Left ventricle myocardium superior (tissue), 1 donor: ENCODE data around the gene NOX4. TPM values are rescaled to one million over a fixed set of nuclear protein-coding genes. Genes with fewer than 3 reads are reported as not detected.
"Not testable (repeated sequence)": the region's sequence is repeated elsewhere in the genome, so short reads cannot be mapped to it uniquely, and the experiment has no call there.

Source experiments
- ATAC-seq: fragments of 200-7000 bp; cut with Tn5 transposase; one replicate; pipeline ENCODE4 v1.9.1; 2020; ENCODE audit warnings: mild to moderate bottlenecking, moderate library complexity
- DNase-seq: peaks from one replicate; pipeline ENCODE4 v3.0.0-alpha.2; 2020
- intact Hi-C: fragments of 100-400 bp; cut with micrococcal nuclease; formaldehyde crosslinking; loops from one replicate; pipeline ENCODE4 v1.11.0; 2022
- total RNA-seq: library from RNA; stranded (reverse); fragmentation: NEBNext Ultra II Directional; extraction: Animal tissue kit (Norgen Biotek cat#: 25700); gene quantifications from one replicate; pipeline ENCODE4 v1.2.1, GENCODE V29; 2021
- donor health status: DM: no; HTN: yes; CAD: no; lungs with severe emphysema.

Gene NOX4
- total RNA-seq, 1 donor from 2014 or later, result 1.5 TPM

- ATAC-seq, intact Hi-C loops: not testable (repeated sequence)
- peak; percentile 16 for DNase-seq
These were observed 80.5 kb downstream of the NOX4 start for GRCh38 chr11:89410666-89411065.

GRCh38 chr11:89408441-89408840, 82.7 kb downstream of the NOX4 start:
- DNase-seq, ATAC-seq, intact Hi-C loops: not testable (repeated sequence)

GRCh38 chr11:89405629-89406028, 85.5 kb downstream of the NOX4 start:
- ATAC-seq (no peak), DNase-seq (no peak)
- intact Hi-C loops, result no loop called here

- DNase-seq, ATAC-seq, intact Hi-C loops: not testable (repeated sequence)
These were observed 99.5 kb downstream of the NOX4 start for GRCh38 chr11:89391654-89392053.

GRCh38 chr11:89387501-89387900, 103.7 kb downstream of the NOX4 start:
- DNase-seq, ATAC-seq, intact Hi-C loops: not testable (repeated sequence)

GRCh38 chr11:89382986-89383385, 108.2 kb downstream of the NOX4 start:
- intact Hi-C loops, ATAC-seq, DNase-seq: not testable (repeated sequence)

GRCh38 chr11:89381094-89381493, 110.1 kb downstream of the NOX4 start:
- DNase-seq (peak; percentile 15), ATAC-seq (peak; percentile 76)
- intact Hi-C loops, result no loop called here

GRCh38 chr11:89379976-89380771, 111.0 kb downstream of the NOX4 start:
- ATAC-seq, result peak; percentile 61

GRCh38 chr11:89378986-89379385, 112.2 kb downstream of the NOX4 start:
- intact Hi-C loops, DNase-seq: not testable (repeated sequence)
- peak; percentile 59 for ATAC-seq

More at GRCh38 chr11:89379976-89380771, 111.0 kb downstream of the NOX4 start:
- DNase-seq, intact Hi-C loops: not testable (repeated sequence)

GRCh38 chr11:89369356-89369755, 121.8 kb downstream of the NOX4 start:
- ATAC-seq, intact Hi-C loops: not testable (repeated sequence)

GRCh38 chr11:89364856-89365255, 126.3 kb downstream of the NOX4 start:
- intact Hi-C loops, DNase-seq, ATAC-seq: not testable (repeated sequence)

More at GRCh38 chr11:89369356-89369755, 121.8 kb downstream of the NOX4 start:
- not testable (repeated sequence) for DNase-seq

GRCh38 chr11:89361734-89362133, 129.4 kb downstream of the NOX4 start:
- ATAC-seq (peak; percentile 43), DNase-seq (peak; percentile 23)
- intact Hi-C loops, result no loop called here

- DNase-seq, ATAC-seq, intact Hi-C loops: not testable (repeated sequence)
These were observed 132.0 kb downstream of the NOX4 start for GRCh38 chr11:89359208-89359607.

- ATAC-seq (no peak), DNase-seq (no peak)
- intact Hi-C loops, result no loop called here
These were observed 132.4 kb downstream of the NOX4 start for GRCh38 chr11:89358761-89359160.

- intact Hi-C loops, result no loop called here
- no peak for ATAC-seq
- no peak for DNase-seq
These were observed 135.5 kb downstream of the NOX4 start for GRCh38 chr11:89355646-89356045.

- intact Hi-C loops, DNase-seq, ATAC-seq: not testable (repeated sequence)
These were observed 136.7 kb downstream of the NOX4 start for GRCh38 chr11:89354513-89354912.

- DNase-seq (no peak), ATAC-seq (no peak)
- intact Hi-C loops, result no loop called here
These were observed 144.1 kb downstream of the NOX4 start for GRCh38 chr11:89347071-89347470.

- ATAC-seq, result no peak
- no peak for DNase-seq
- intact Hi-C loops, result no loop called here
These were observed 144.6 kb downstream of the NOX4 start for GRCh38 chr11:89346601-89347000.

GRCh38 chr11:89342880-89343572, 148.1 kb downstream of the NOX4 start:
- intact Hi-C loops, result not testable (repeated sequence)
- DNase-seq (peak; percentile 50), ATAC-seq (peak; percentile 96)

- intact Hi-C loops, result not testable (repeated sequence)
- ATAC-seq, result peak; percentile 77
These were observed 150.7 kb downstream of the NOX4 start for GRCh38 chr11:89340450-89340849.

More at GRCh38 chr11:89340450-89340849, 150.7 kb downstream of the NOX4 start:
- DNase-seq, result not testable (repeated sequence)
